Mesenchymal stem cell (in vitro differentiated cells and primary cell): ENCODE measurements around the gene SNRNP48.
A peak's percentile ranks its signal among the peaks of the same experiment; 100 is the strongest.

Experiments used
- DNase-seq: peaks from one replicate; pipeline ENCODE4 v3.0.0-alpha.2; 2013
- H2AFZ ChIP-seq: one replicate; pipeline ENCODE4 v1.6.1; 2013; ENCODE audit warnings: low read depth, mild to moderate bottlenecking, control low read depth, inconsistent platforms, low read length, moderate library complexity
- H2AK5ac ChIP-seq: 2 replicates; pipeline ENCODE4 v1.6.1; 2013; ENCODE audit warnings: low read length, moderate library complexity, mild to moderate bottlenecking, inconsistent platforms; ENCODE audit not compliant: severe bottlenecking
- H2BK120ac ChIP-seq: one replicate; pipeline ENCODE4 v1.6.1; 2013; ENCODE audit warnings: low read depth, mild to moderate bottlenecking, inconsistent platforms, low read length, moderate library complexity
- H2BK12ac ChIP-seq, 2 experiments: one replicate each; pipeline ENCODE4 v1.6.1; 2013; ENCODE audit warnings: inconsistent platforms in 2 of 2, low read length in 2 of 2, mild to moderate bottlenecking in 2 of 2, moderate library complexity in 2 of 2, control low read depth in 1 of 2
- H2BK15ac ChIP-seq: one replicate; pipeline ENCODE4 v1.6.1; 2013; ENCODE audit warnings: mild to moderate bottlenecking, low read depth, inconsistent platforms; ENCODE audit not compliant: poor library complexity, severe bottlenecking
- H2BK5ac ChIP-seq: 2 replicates; pipeline ENCODE4 v1.6.1; 2013; ENCODE audit warnings: low read depth, mild to moderate bottlenecking, low read length, control low read depth, inconsistent platforms; ENCODE audit not compliant: poor library complexity, severe bottlenecking
- H3K14ac ChIP-seq, 2 experiments: one replicate each; pipeline ENCODE4 v1.6.1; 2013; ENCODE audit warnings: inconsistent platforms in 2 of 2, low read length in 2 of 2, control low read depth in 1 of 2, mild to moderate bottlenecking in 1 of 2, moderate library complexity in 1 of 2
- H3K18ac ChIP-seq, 2 experiments: one replicate each; pipeline ENCODE4 v1.6.1; 2013; ENCODE audit warnings: inconsistent platforms in 2 of 2, low read length in 2 of 2, control low read depth in 1 of 2, low read depth in 1 of 2, mild to moderate bottlenecking in 1 of 2
- H3K23ac ChIP-seq, 2 experiments: one replicate each; pipeline ENCODE4 v1.6.1; 2013; ENCODE audit warnings: inconsistent platforms in 2 of 2, low read length in 2 of 2, mild to moderate bottlenecking in 2 of 2, moderate library complexity in 2 of 2, control low read depth in 1 of 2
- H3K27ac ChIP-seq: 2 replicates; pipeline ENCODE4 v1.5.1; 2013; ENCODE audit warnings: mild to moderate bottlenecking, moderate library complexity, low read length, control low read depth, inconsistent platforms; ENCODE audit not compliant: poor library complexity, severe bottlenecking
- H3K27me3 ChIP-seq, 2 experiments: 2 replicates each; pipeline versions ENCODE4 v1.6.1 to v1.7.0; 2013; ENCODE audit warnings: low read length in 2 of 2, mild to moderate bottlenecking in 2 of 2, moderate library complexity in 2 of 2, control low read depth in 1 of 2, inconsistent platforms in 1 of 2; ENCODE audit not compliant: control insufficient read depth in 1 of 2, insufficient read depth in 1 of 2
- H3K36me3 ChIP-seq, 2 experiments: 2 replicates each; pipeline versions ENCODE4 v1.6.1 to v1.7.0; 2013; ENCODE audit warnings: low read length in 2 of 2, control low read depth in 1 of 2, inconsistent platforms in 1 of 2, low read depth in 1 of 2, mild to moderate bottlenecking in 1 of 2; ENCODE audit not compliant: insufficient read depth in 2 of 2, control insufficient read depth in 1 of 2
- H3K4ac ChIP-seq, 2 experiments: one replicate each; pipeline ENCODE4 v1.6.1; 2013; ENCODE audit warnings: inconsistent platforms in 2 of 2, low read length in 2 of 2, mild to moderate bottlenecking in 2 of 2, moderate library complexity in 2 of 2, control low read depth in 1 of 2, low read depth in 1 of 2
- H3K4me1 ChIP-seq: 2 replicates; pipeline ENCODE4 v1.6.1; 2013; ENCODE audit warnings: low read depth, low read length, control low read depth; ENCODE audit not compliant: control insufficient read depth, insufficient read depth
- H3K4me2 ChIP-seq: 2 replicates; pipeline ENCODE4 v1.6.1; 2013; ENCODE audit warnings: low read length, mild to moderate bottlenecking, inconsistent platforms; ENCODE audit not compliant: poor library complexity, severe bottlenecking
- H3K4me3 ChIP-seq, 2 experiments: 2 replicates each; pipeline versions ENCODE4 v1.5.1 to v1.7.0; 2013; ENCODE audit warnings: low read length in 2 of 2, mild to moderate bottlenecking in 2 of 2, control low read depth in 1 of 2, low read depth in 1 of 2; ENCODE audit not compliant: insufficient read depth in 1 of 2
- H3K79me1 ChIP-seq: replicated peaks from 2 replicates; pipeline ENCODE4 v1.6.1; 2013; ENCODE audit warnings: mild to moderate bottlenecking, control low read depth, low read length, inconsistent platforms; ENCODE audit not compliant: poor library complexity, severe bottlenecking
- H3K9ac ChIP-seq: 2 replicates; pipeline ENCODE4 v1.7.0; 2013; ENCODE audit warnings: mild to moderate bottlenecking, low read length, moderate library complexity
- H3K9me3 ChIP-seq: 2 replicates; pipeline ENCODE4 v1.7.0; 2013; ENCODE audit warnings: mild to moderate bottlenecking, low read length; ENCODE audit not compliant: control insufficient read depth
- H4K8ac ChIP-seq: one replicate; pipeline ENCODE4 v1.6.1; 2013; ENCODE audit warnings: inconsistent platforms, mild to moderate bottlenecking, low read length, moderate library complexity
- H4K91ac ChIP-seq: one replicate; pipeline ENCODE4 v1.6.1; 2013; ENCODE audit warnings: mild to moderate bottlenecking, low read length, inconsistent platforms
- WGBS: methylation state at CpG from one replicate; pipeline ENCODE4 v1.1.7; 2013; ENCODE audit warnings: mixed read lengths; 5-methylcytosine and 5-hydroxymethylcytosine counted together

SNRNP48 gene

GRCh38 chr6:7604506-7604905, 14.5 kb downstream of the SNRNP48 start:
- no peak overlapping the region for H2AK5ac ChIP-seq
- H2BK15ac ChIP-seq = no peak overlapping the region
- H4K91ac ChIP-seq = no peak overlapping the region
- no peaks in the 10 kb centered on the region for H3K9me3 ChIP-seq
- no peak overlapping the region for H3K18ac ChIP-seq
- no peak overlapping the region for H3K9ac ChIP-seq
- no peak overlapping the region for H3K23ac ChIP-seq
- H3K14ac ChIP-seq = no peak overlapping the region
- no peak overlapping the region for H3K4ac ChIP-seq
- 100% methylated on average over 1 of the region's 2 CpGs for WGBS
- no peak overlapping the region for H2BK12ac ChIP-seq
- no peak overlapping the region for H2BK5ac ChIP-seq
- no peak overlapping the region for H2AFZ ChIP-seq
- H3K27me3 ChIP-seq = no peaks in the 10 kb centered on the region
- H3K4me3 ChIP-seq = no peak overlapping the region
- no peak overlapping the region for H3K4me2 ChIP-seq
- peaks cover 1% of the 10 kb centered on the region for H3K4me1 ChIP-seq
- no peak overlapping the region for H2BK120ac ChIP-seq
- no peak for DNase-seq
- H3K79me1 ChIP-seq = peaks cover 20% of the 10 kb centered on the region
- H3K36me3 ChIP-seq = peaks cover 17 to 98% of the 10 kb centered on the region in 2 experiments
- no peak overlapping the region for H4K8ac ChIP-seq
- no peak overlapping the region for H3K27ac ChIP-seq

GRCh38 chr6:7615611-7616383, 25.8 kb downstream of the SNRNP48 start:
- H3K79me1 ChIP-seq = peaks cover 3% of the 10 kb centered on the region
- no peak overlapping the region for H3K27ac ChIP-seq
- H3K9me3 ChIP-seq = no peaks in the 10 kb centered on the region
- H3K14ac ChIP-seq = no peak overlapping the region
- no peaks in the 10 kb centered on the region for H3K4me1 ChIP-seq
- H2BK12ac ChIP-seq = no peak overlapping the region
- H3K4me3 ChIP-seq = peak overlapping the region in 1 of 2 experiments; percentile 58
- H3K9ac ChIP-seq = peak overlapping the region; percentile 62
- no peak overlapping the region for H2BK5ac ChIP-seq
- H2BK15ac ChIP-seq = no peak overlapping the region
- H3K27me3 ChIP-seq = no peaks in the 10 kb centered on the region
- H4K8ac ChIP-seq = no peak overlapping the region
- H3K4ac ChIP-seq = no peak overlapping the region
- H2BK120ac ChIP-seq = no peak overlapping the region
- WGBS = 39% methylated on average over 7 of the region's 7 CpGs
- no peak overlapping the region for H4K91ac ChIP-seq
- H3K4me2 ChIP-seq = no peak overlapping the region
- peaks cover 9 to 28% of the 10 kb centered on the region in 2 experiments for H3K36me3 ChIP-seq
- no peak overlapping the region for H3K18ac ChIP-seq
- DNase-seq = peak; percentile 62
- no peak overlapping the region for H3K23ac ChIP-seq
- no peak overlapping the region for H2AFZ ChIP-seq
- no peak overlapping the region for H2AK5ac ChIP-seq

GRCh38 chr6:7617801-7618764, 28.1 kb downstream of the SNRNP48 start:
- H3K4me3 ChIP-seq = peak overlapping the region in 1 of 2 experiments; percentile 3
- H2AK5ac ChIP-seq = no peak overlapping the region
- H3K27ac ChIP-seq = no peak overlapping the region
- H3K23ac ChIP-seq = no peak overlapping the region
- peak overlapping the region; percentile 78 for H3K9ac ChIP-seq
- H2BK15ac ChIP-seq = no peak overlapping the region
- no peaks in the 10 kb centered on the region for H3K9me3 ChIP-seq
- H3K14ac ChIP-seq = no peak overlapping the region
- no peaks in the 10 kb centered on the region for H3K27me3 ChIP-seq
- peaks cover 2 to 11% of the 10 kb centered on the region in 2 experiments for H3K36me3 ChIP-seq
- peak; percentile 13 for DNase-seq
- no peak overlapping the region for H2AFZ ChIP-seq
- no peak overlapping the region for H2BK120ac ChIP-seq
- no peak overlapping the region for H2BK5ac ChIP-seq
- H3K4ac ChIP-seq = no peak overlapping the region
- H3K18ac ChIP-seq = no peak overlapping the region
- no peak overlapping the region for H2BK12ac ChIP-seq
- H3K4me1 ChIP-seq = no peaks in the 10 kb centered on the region
- WGBS = 84% methylated on average over 12 of the region's 12 CpGs
- H3K4me2 ChIP-seq = no peak overlapping the region
- H3K79me1 ChIP-seq = no peaks in the 10 kb centered on the region
- no peak overlapping the region for H4K91ac ChIP-seq
- no peak overlapping the region for H4K8ac ChIP-seq

DNA sequence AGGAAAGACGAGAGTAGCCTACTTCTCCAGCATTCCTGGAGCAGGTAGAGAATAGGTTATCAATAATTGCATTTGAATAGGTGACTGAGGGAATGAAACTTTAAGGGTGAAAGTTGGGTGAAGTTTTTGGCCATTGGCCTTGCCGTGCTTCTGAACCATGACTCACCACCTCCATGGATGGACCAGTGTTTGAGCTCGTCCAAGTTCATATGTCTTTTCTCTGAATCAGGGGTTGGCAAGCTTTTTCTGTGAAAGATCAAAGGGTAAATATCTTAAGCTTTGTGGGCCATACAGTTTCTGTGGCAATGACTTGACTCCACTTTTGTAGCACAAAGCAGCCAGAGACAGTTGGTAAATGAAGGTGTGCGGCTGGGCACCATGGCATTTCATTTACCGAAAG, 31.8 kb downstream of the SNRNP48 start:
- Histone ChIP-seq H3K9ac (no peak overlapping the region), H3K18ac (no peak overlapping the region), H3K79me1 (no peaks in the 10 kb centered on the region), H3K4ac (no peak overlapping the region), H4K8ac (no peak overlapping the region), H3K4me3 (no peak overlapping the region), H2BK15ac (no peak overlapping the region), H3K9me3 (no peaks in the 10 kb centered on the region), H3K27ac (no peak overlapping the region), H2BK12ac (no peak overlapping the region), H4K91ac (no peak overlapping the region), H3K36me3 (no peaks in the 10 kb centered on the region), H2BK5ac (no peak overlapping the region), H3K4me1 (no peaks in the 10 kb centered on the region), H3K23ac (no peak overlapping the region), H3K27me3 (peaks cover 0 to 4% of the 10 kb centered on the region in 2 experiments), H3K4me2 (no peak overlapping the region), H2AK5ac (no peak overlapping the region), H3K14ac (no peak overlapping the region), H2BK120ac (no peak overlapping the region), H2AFZ (no peak overlapping the region)
- 98% methylated on average over 5 of the region's 5 CpGs for WGBS
- DNase-seq = no peak
